SKM-1 treated with dmso at 0.1 percent for 144 hours (cell line): Measurements from ENCODE around the gene TMEM132D.

Experiments
- DNase-seq: peaks from one replicate; lab custom pipeline; 2025; ENCODE audit not compliant: unreplicated experiment; lab: John Stamatoyannopoulos, UW

The TMEM132D gene

GRCh38 chr12:129605666-129606065 is 298.2 kb downstream of the TMEM132D start:
- DNase-seq = no peak

GRCh38 chr12:129604506-129604905 is 299.3 kb downstream of the TMEM132D start:
- DNase-seq = no peak

- no peak for DNase-seq
Observed at GRCh38 chr12:129599406-129599805, 304.4 kb downstream of the TMEM132D start.

GRCh38 chr12:129594098-129594497 is 309.7 kb downstream of the TMEM132D start:
- no peak for DNase-seq

- no peak for DNase-seq
Observed at GRCh38 chr12:129592449-129592848, 311.4 kb downstream of the TMEM132D start.

GRCh38 chr12:129589503-129589902 is 314.3 kb downstream of the TMEM132D start:
- DNase-seq = no peak

DNA sequence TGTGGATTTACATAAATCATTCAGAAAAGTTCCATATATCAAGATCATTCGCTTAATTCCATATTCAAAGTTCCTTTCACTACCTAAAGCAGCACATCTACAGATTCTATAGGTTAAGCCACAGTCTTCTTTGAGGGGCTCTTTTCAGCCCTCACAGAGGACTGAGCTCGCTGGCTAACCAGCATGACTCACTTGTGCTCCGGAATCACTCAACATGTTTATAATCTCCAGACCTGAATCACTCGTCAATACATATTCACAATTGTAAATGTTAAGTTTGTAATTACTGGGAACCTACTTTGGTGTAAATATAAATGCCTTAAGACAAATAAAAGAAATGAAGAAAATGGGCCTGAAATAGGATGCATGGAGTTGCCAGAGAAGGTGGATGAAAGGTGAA is 315.7 kb downstream of the TMEM132D start:
- DNase-seq = no peak

DNA sequence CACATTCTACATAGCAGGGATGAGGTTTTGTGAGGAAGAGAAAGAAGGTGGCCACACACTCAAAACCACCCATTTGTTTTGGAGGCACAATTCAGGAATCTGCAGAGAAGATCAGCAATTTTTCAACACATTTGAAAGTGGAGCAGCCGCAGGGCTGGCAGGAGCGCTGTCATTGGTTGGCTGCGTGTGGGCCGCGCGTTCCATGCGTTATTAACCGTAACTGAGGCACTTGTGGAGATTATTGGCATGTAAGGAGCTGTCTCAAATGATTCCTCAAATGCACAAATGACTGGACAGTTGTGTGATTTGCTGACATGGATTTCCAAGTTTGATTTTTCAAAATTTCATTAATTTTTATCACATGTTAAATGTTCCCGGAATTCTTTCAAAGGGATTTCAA is 318.5 kb downstream of the TMEM132D start:
- no peak for DNase-seq

DNA sequence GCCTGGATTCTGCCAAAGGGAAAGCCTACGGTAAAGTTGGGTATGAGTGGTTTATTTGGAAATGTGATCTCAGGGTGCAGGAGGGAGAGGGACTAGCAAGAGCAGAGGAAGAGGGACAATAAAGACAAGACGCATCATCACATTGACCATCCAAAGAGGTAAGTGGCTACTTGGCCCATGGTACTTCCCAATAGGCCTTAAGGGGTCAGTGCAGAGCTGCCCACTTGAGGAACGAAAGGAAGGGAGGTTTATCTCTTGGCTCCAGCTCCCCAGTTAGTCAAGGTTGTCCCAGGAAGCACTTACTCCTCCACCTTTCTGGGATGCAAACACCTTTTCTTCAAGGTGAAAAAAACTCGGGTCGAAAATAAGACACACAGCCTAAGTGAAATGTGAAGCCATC is 323.9 kb downstream of the TMEM132D start:
- no peak for DNase-seq

DNA sequence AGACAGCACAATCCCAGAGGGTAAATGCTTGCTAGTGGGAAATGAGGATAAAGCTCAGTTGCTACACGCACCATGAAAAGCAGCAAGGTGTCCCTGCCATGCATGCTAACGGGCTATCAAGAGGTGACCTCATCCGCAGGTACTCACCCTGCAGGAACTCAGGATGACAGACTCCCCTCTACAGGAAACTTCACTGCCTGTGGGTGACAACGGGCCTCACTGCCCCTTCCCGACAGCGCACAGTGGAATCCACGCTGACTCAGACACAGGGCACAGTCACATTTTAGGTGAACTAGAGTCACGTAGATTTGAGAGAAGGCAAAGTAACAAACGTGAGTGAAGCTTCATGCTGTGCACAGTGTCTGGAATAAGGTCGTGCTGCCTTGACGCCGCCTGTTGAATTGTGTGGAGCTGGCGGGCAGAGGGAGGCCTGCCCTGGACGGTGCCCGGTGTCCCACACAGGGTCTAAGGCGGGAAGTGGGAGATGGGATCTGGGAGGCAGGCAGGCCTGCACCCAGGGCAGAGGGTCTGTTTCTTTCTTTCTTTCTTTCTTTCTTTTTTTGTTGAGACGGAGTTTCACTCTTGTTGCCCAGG is 331.8 kb downstream of the TMEM132D start:
- no peak for DNase-seq

DNA sequence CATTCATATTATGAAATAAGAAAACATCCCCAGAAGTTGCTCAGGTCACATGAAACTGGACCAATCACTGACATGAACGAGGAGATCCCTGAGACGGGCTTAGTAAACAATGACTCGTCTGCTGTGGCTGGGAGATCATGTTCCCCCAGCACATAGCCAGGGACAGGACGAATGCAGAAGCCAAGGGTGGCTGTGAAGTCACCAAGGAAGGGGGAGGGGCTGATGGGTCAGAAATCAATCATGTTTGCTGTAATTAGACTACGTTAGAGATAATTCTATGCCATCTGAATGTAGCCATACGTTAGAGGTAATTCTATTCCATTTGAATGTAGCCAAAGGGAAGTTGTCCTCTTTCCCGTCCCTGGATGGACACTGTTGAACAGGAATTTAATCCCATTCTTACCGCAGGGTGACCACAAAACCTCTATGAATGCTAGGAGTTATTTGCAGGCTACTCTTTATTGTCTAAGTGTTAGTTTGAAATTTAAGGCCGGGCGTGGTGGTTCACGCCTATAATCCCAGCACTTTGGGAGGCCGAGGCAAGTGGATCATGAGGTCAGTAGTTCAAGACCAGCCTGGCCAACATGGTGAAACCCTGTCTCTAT is 332.9 kb downstream of the TMEM132D start:
- no peak for DNase-seq

GRCh38 chr12:129566800-129567199 is 337.0 kb downstream of the TMEM132D start:
- DNase-seq = no peak

- DNase-seq = no peak
Observed at GRCh38 chr12:129564768-129565167, 339.1 kb downstream of the TMEM132D start.

GRCh38 chr12:129563266-129563665 is 340.6 kb downstream of the TMEM132D start:
- DNase-seq = no peak

GRCh38 chr12:129561304-129561703 is 342.5 kb downstream of the TMEM132D start:
- DNase-seq = no peak

DNA sequence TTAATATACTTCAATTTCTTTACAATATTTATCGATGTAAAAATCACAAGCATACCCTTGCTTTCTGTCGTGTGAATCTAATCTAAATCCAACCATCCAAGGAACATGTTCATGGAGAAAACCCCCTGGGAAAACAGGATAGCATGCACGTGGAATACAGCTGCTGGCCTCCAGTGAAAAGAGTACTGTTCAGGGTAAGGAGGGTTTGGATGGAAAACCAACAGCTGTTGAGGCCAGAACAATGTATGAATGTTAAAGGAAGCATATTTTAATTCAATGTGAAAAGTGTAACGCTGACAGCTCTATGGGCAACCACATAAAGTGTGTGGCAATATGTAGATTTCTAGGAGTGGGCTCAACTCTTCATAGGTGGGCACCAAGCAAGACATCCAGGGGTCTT is 344.0 kb downstream of the TMEM132D start:
- no peak for DNase-seq

- DNase-seq = no peak
Observed at GRCh38 chr12:129558036-129558435, 345.8 kb downstream of the TMEM132D start.

DNA sequence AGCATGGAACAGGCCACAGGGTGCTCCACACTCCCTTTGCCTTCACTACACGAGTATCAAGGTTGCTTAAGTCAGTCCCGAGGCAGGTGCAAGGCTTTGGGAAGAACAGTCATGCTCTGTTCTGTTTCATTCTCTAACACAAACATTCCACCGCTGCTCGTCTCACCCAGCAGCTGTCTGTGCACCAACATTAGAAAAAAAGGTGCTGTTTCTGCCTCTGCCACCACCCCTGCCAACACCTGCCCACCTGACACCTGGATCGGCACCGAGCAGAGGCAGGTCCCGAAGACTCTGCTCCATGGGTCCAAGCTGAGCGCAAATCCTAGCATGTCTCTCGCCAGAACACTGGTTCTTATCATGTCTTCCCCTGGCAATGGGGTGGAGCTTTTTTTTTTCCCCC is 347.7 kb downstream of the TMEM132D start:
- no peak for DNase-seq

GRCh38 chr12:129552996-129553750 is 350.7 kb downstream of the TMEM132D start:
- no peak for DNase-seq

- DNase-seq = no peak
Observed at GRCh38 chr12:129551441-129551840, 352.4 kb downstream of the TMEM132D start.

DNA sequence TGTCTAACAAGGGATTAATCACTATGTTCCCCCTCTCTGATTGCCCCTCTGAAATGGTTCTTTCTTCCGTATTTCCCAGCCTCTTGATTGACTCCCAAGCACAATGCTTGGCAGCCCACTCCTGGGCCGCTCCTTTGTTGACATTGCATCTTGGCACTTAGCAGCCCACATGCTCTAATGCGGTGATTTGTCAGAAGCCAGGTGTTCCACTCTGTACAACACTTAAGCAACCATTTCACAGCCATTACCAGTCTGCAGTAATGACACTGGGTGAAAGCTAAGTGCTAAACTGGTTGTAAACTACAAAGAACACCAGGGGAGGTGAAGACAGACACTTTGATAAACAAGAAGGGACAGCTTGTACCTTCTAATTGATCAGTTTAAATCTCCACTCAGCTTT is 353.5 kb downstream of the TMEM132D start:
- no peak for DNase-seq

- no peak for DNase-seq
Observed at GRCh38 chr12:129549656-129550055, 354.2 kb downstream of the TMEM132D start.
